Measurements from ENCODE around the gene PTP4A2. TPM values are rescaled to one million over a fixed set of nuclear protein-coding genes. Genes with fewer than 3 reads are reported as not detected.

PTP4A2 gene
- total RNA-seq, 1 donor from 2014 or later: 271 TPM

GRCh38 chr1:31981456-31981839, 43.3 kb upstream of the PTP4A2 start:
- DNase-seq (ENCODE audit: low read depth): no peak
- TF ChIP-seq CTCF (IDR thresholded peaks at IDR 0.05; ENCODE audit: insufficient read depth, low read depth, low read length): no peak
- TF ChIP-seq EZH2 (IDR thresholded peaks at IDR 0.05; ENCODE audit: insufficient read depth, low read length): no peak
- Mint-ChIP-seq H3K27me3 (ENCODE audit: low read depth, unreplicated experiment) (no peaks in the 10 kb centered on the region), H3K36me3 (ENCODE audit: low read depth, unreplicated experiment) (no peaks in the 10 kb centered on the region), H3K27ac (ENCODE audit: unreplicated experiment) (no peak overlapping the region), H3K4me3 (ENCODE audit: unreplicated experiment) (no peak overlapping the region), H3K4me1 (ENCODE audit: low read depth, unreplicated experiment) (peaks cover 29% of the 10 kb centered on the region), H3K9me3 (ENCODE audit: unreplicated experiment) (peaks cover 1% of the 10 kb centered on the region)
- Histone ChIP-seq H2AFZ (ENCODE audit: low read depth, low read length) (no peak overlapping the region), H3K27me3 (ENCODE audit: insufficient read depth, low read length) (no peaks in the 10 kb centered on the region), H3K9ac (ENCODE audit: low read length) (no peak overlapping the region), H3K27ac (ENCODE audit: low read depth, low read length) (no peak overlapping the region), H3K4me2 (ENCODE audit: low read length) (no peak overlapping the region), H3K36me3 (ENCODE audit: insufficient read depth, low read length) (no peaks in the 10 kb centered on the region), H3K4me3 (ENCODE audit: insufficient read depth, low read depth, low read length) (no peak overlapping the region), H3K79me2 (ENCODE audit: insufficient read depth, low read length) (no peaks in the 10 kb centered on the region), H4K20me1 (ENCODE audit: insufficient read depth, low read length) (no peaks in the 10 kb centered on the region), H3K4me1 (ENCODE audit: insufficient read depth, low read length) (no peaks in the 10 kb centered on the region), H3K9me3 (ENCODE audit: insufficient read depth, low read depth, low read length) (no peaks in the 10 kb centered on the region)
- no peak for FAIRE-seq

DNA sequence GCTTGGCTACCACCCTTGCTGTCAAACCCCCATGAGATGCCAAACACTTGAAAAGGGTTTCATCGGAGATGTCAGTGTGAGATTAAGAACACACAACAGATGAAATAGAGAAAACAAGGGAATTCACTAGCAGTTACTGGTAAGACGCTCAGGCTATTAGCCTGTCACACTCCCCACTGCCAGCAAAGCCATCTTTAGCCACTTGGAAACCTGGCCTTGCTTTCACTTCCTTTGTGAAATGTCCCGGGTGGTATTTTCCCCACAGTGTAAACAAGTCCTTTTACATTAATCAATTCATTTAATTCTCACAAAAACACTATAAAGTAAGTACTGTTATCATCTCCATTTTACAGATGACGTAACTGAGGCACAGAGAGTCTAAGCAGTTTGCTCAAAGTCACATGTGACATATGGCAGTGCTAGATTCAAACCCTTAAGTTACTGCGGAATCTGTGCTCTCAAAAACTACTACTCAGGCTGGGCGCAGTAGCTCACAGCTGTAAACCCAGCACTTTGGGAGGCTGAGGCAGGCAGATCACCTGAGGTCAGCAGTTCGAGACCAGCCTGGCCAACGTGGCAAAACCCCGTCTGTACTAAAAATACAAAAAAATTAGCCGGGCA, 42.8 kb upstream of the PTP4A2 start:
- Mint-ChIP-seq H3K27ac (ENCODE audit: unreplicated experiment) (no peak overlapping the region), H3K4me1 (ENCODE audit: low read depth, unreplicated experiment) (peaks cover 29% of the 10 kb centered on the region), H3K36me3 (ENCODE audit: low read depth, unreplicated experiment) (no peaks in the 10 kb centered on the region), H3K9me3 (ENCODE audit: unreplicated experiment) (peaks cover 1% of the 10 kb centered on the region), H3K4me3 (ENCODE audit: unreplicated experiment) (no peak overlapping the region), H3K27me3 (ENCODE audit: low read depth, unreplicated experiment) (no peaks in the 10 kb centered on the region)
- no peak overlapping the region for H3K27ac ChIP-seq (ENCODE audit: low read depth, low read length)
- H4K20me1 ChIP-seq (ENCODE audit: insufficient read depth, low read length): no peaks in the 10 kb centered on the region
- H2AFZ ChIP-seq (ENCODE audit: low read depth, low read length): no peak overlapping the region
- no peaks in the 10 kb centered on the region for H3K9me3 ChIP-seq (ENCODE audit: insufficient read depth, low read depth, low read length)
- no peak for DNase-seq (ENCODE audit: low read depth)
- no peak overlapping the region for H3K9ac ChIP-seq (ENCODE audit: low read length)
- H3K4me1 ChIP-seq (ENCODE audit: insufficient read depth, low read length): no peaks in the 10 kb centered on the region
- no peaks in the 10 kb centered on the region for H3K79me2 ChIP-seq (ENCODE audit: insufficient read depth, low read length)
- TF ChIP-seq EZH2 (IDR thresholded peaks at IDR 0.05; ENCODE audit: insufficient read depth, low read length): no peak
- TF ChIP-seq CTCF (IDR thresholded peaks at IDR 0.05; ENCODE audit: insufficient read depth, low read depth, low read length): no peak
- H3K4me3 ChIP-seq (ENCODE audit: insufficient read depth, low read depth, low read length): no peak overlapping the region
- H3K36me3 ChIP-seq (ENCODE audit: insufficient read depth, low read length): no peaks in the 10 kb centered on the region
- H3K4me2 ChIP-seq (ENCODE audit: low read length): no peak overlapping the region
- FAIRE-seq: no peak
- H3K27me3 ChIP-seq (ENCODE audit: insufficient read depth, low read length): no peaks in the 10 kb centered on the region

DNA sequence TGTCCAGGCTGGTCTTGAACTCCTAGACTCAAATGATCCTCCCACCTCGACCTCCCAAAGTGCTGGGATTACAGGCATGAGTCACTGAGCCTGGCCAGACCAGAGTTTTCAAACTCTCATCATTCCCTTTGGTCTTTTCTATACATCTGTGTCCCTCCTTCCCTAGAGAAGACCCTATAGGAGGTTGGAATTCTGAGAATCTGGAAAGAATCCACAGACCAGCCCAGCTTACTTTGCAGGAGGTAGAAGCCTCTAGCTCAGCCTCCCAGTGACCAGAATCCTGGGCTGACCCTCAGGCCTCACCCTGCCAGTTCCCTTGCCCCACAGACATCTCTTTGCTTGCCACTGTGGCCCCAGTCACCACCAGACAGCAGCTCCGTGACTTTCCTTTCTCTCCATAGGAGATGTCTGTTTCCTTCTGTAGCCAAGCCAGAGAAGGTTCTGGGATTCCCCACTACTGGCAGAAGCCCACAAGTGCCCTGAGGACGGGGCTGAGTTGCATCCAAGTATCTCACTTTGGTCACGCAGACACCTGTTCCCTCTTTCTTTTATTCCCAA, 40.8 kb upstream of the PTP4A2 start:
- DNase-seq (ENCODE audit: low read depth): no peak
- no peaks in the 10 kb centered on the region for H3K79me2 ChIP-seq (ENCODE audit: insufficient read depth, low read length)
- H3K36me3 ChIP-seq (ENCODE audit: insufficient read depth, low read length): no peaks in the 10 kb centered on the region
- H3K4me2 ChIP-seq (ENCODE audit: low read length): no peak overlapping the region
- H3K27me3 Mint-ChIP-seq (ENCODE audit: low read depth, unreplicated experiment): no peaks in the 10 kb centered on the region
- H3K27ac ChIP-seq (ENCODE audit: low read depth, low read length): no peak overlapping the region
- H3K9me3 ChIP-seq (ENCODE audit: insufficient read depth, low read depth, low read length): no peaks in the 10 kb centered on the region
- H3K4me3 ChIP-seq (ENCODE audit: insufficient read depth, low read depth, low read length): no peak overlapping the region
- FAIRE-seq: no peak
- peaks cover 18% of the 10 kb centered on the region for H3K4me1 Mint-ChIP-seq (ENCODE audit: low read depth, unreplicated experiment)
- H3K9me3 Mint-ChIP-seq (ENCODE audit: unreplicated experiment): peaks cover 1% of the 10 kb centered on the region
- no peaks in the 10 kb centered on the region for H3K36me3 Mint-ChIP-seq (ENCODE audit: low read depth, unreplicated experiment)
- TF ChIP-seq EZH2 (IDR thresholded peaks at IDR 0.05; ENCODE audit: insufficient read depth, low read length) (no peak), CTCF (IDR thresholded peaks at IDR 0.05; ENCODE audit: insufficient read depth, low read depth, low read length) (no peak)
- no peaks in the 10 kb centered on the region for H4K20me1 ChIP-seq (ENCODE audit: insufficient read depth, low read length)
- H3K9ac ChIP-seq (ENCODE audit: low read length): no peak overlapping the region
- H3K27me3 ChIP-seq (ENCODE audit: insufficient read depth, low read length): peaks cover under 1% of the 10 kb centered on the region
- peak overlapping the region; percentile 66 for H3K27ac Mint-ChIP-seq (ENCODE audit: unreplicated experiment)
- H2AFZ ChIP-seq (ENCODE audit: low read depth, low read length): no peak overlapping the region
- no peaks in the 10 kb centered on the region for H3K4me1 ChIP-seq (ENCODE audit: insufficient read depth, low read length)
- H3K4me3 Mint-ChIP-seq (ENCODE audit: unreplicated experiment): no peak overlapping the region
